H1 (cell line): ENCODE results near the gene ARFGAP3.

Experiments
- EZH2 ChIP-seq: fragments of 200-600 bp; sonication (generic); IDR thresholded peaks from 2 replicates; pipeline ENCODE4 v1.7.1; 2012; ENCODE audit warnings: low read depth, mild to moderate bottlenecking, moderate library complexity, low read length, inconsistent platforms; ENCODE audit not compliant: severe bottlenecking
- GABPA ChIP-seq: IDR thresholded peaks from 2 replicates; pipeline ENCODE4 v1.6.1; 2011; ENCODE audit warnings: mild to moderate bottlenecking, low read length, moderate library complexity, borderline replicate concordance; ENCODE audit not compliant: insufficient read depth
- JUND ChIP-seq: IDR thresholded peaks from 2 replicates; pipeline ENCODE4 v1.6.1; 2011; ENCODE audit warnings: mild to moderate bottlenecking, improper control_type of control experiment, low read length
- SP1 ChIP-seq: IDR thresholded peaks from 2 replicates; pipeline ENCODE4 v1.6.1; 2011; ENCODE audit warnings: low read depth, low read length
- TF ChIP-seq, protein P1 (sequence below): IDR thresholded peaks from 2 replicates; pipeline ENCODE4 v1.6.1; 2012; ENCODE audit warnings: inconsistent platforms
- TF ChIP-seq, protein P2 (sequence below), 3 experiments: IDR thresholded peaks; 1 replicate in 2 of 3; 2 replicates in 1 of 3; pipeline versions ENCODE4 v1.5.1 to v1.6.1; 2011; ENCODE audit warnings: low read length in 3 of 3, mild to moderate bottlenecking in 3 of 3, inconsistent platforms in 2 of 3, low read depth in 1 of 3, moderate library complexity in 1 of 3; ENCODE audit not compliant: insufficient read depth in 1 of 3; ENCODE audit errors: control extremely low read depth in 1 of 3

DNA sequence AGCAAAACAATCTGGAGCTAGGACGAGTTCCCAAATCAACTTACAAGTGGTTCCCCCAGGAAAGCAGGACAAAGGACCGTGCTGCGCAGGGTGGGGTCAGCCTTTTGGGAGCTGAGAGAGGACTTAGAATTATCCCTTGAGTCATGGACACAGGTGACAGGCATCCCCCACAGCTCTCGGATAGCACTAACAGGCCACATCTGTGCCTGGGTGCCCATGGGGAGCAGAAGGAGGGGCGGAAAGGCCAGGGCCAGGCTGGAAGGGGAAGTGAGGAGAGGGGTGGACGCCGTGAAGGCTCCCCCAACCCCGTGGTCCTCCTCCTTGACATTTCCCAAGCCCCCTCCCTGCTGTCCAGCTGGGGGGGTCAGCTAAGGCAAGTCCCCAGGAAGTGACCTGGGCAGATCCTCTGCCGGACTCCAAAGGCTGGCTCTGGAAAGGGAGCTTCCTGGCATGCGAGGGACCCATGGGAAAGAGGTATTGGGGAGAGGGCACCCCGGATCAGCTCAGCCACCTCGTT lies 104.8 kb downstream of the ARFGAP3 start:
- TF ChIP-seq EZH2 (no peak), JUND (no peak), SP1 (no peak), GABPA (no peak)
- TF ChIP-seq, protein P1, sequence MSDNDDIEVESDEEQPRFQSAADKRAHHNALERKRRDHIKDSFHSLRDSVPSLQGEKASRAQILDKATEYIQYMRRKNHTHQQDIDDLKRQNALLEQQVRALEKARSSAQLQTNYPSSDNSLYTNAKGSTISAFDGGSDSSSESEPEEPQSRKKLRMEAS = no peak
- TF ChIP-seq, protein P2, sequence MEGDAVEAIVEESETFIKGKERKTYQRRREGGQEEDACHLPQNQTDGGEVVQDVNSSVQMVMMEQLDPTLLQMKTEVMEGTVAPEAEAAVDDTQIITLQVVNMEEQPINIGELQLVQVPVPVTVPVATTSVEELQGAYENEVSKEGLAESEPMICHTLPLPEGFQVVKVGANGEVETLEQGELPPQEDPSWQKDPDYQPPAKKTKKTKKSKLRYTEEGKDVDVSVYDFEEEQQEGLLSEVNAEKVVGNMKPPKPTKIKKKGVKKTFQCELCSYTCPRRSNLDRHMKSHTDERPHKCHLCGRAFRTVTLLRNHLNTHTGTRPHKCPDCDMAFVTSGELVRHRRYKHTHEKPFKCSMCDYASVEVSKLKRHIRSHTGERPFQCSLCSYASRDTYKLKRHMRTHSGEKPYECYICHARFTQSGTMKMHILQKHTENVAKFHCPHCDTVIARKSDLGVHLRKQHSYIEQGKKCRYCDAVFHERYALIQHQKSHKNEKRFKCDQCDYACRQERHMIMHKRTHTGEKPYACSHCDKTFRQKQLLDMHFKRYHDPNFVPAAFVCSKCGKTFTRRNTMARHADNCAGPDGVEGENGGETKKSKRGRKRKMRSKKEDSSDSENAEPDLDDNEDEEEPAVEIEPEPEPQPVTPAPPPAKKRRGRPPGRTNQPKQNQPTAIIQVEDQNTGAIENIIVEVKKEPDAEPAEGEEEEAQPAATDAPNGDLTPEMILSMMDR (IDR thresholded peaks at IDR 0.05; ENCODE audit: control extremely low read depth in 1 of 3, insufficient read depth in 1 of 3, low read depth in 1 of 3, low read length in 3 of 3) = no peak
